Panc1 (cell line): Measurements from ENCODE around the gene GRIP2. TPM values are rescaled to one million over a fixed set of nuclear protein-coding genes. Genes with fewer than 3 reads are reported as not detected.

Experiments used
- ATAC-seq: fragments of 200-7000 bp; cut with Tn5 transposase; 2 replicates; pipeline ENCODE4 v1.9.1; 2020; ENCODE audit warnings: mild to moderate bottlenecking, moderate library complexity
- BruUV-seq: library from RNA; stranded (reverse); fragments of 400-500 nt; replicated peaks from 2 replicates; lab custom pipeline; 2021; lab: Mats Ljungman, UMichigan
- CTCF ChIA-PET: fragments of 300-600 bp; sonication (Branson Sonifier 250); formaldehyde crosslinking; loops from one replicate; lab custom pipeline; 2022; ENCODE audit warnings: antibody characterized with exemption; lab: Charles Lee
- POLR2A ChIA-PET: fragments of 300-600 bp; sonication (Branson Sonifier 250); formaldehyde crosslinking; loops from one replicate; lab custom pipeline; 2022; ENCODE audit warnings: antibody characterized with exemption; lab: Charles Lee
- DNase-seq: peaks from one replicate; pipeline ENCODE4 v3.0.0-alpha.2; 2010; ENCODE audit warnings: low read depth, low spot score
- H3K27ac ChIP-seq: 2 replicates; pipeline ENCODE4 v1.5.1; 2011; ENCODE audit warnings: mild to moderate bottlenecking, low read length, inconsistent platforms
- H3K27me3 ChIP-seq: fragments of 200-500 bp; sonication (Bioruptor generic); 2 replicates; pipeline ENCODE4 v1.6.0; 2014; ENCODE audit warnings: low read length, inconsistent platforms; ENCODE audit not compliant: control insufficient read depth, insufficient read depth
- H3K36me3 ChIP-seq: fragments of 200-500 bp; sonication (Bioruptor generic); 2 replicates; pipeline ENCODE4 v1.5.1; 2014; ENCODE audit warnings: inconsistent platforms, mild to moderate bottlenecking, low read length, moderate library complexity; ENCODE audit not compliant: control insufficient read depth, insufficient read depth
- H3K4me1 ChIP-seq: 2 replicates; pipeline ENCODE4 v1.5.1; 2011; ENCODE audit warnings: inconsistent platforms, mild to moderate bottlenecking, low read length, moderate library complexity; ENCODE audit not compliant: control insufficient read depth, insufficient read depth
- H3K4me3 ChIP-seq, 2 experiments: 2 replicates each; pipeline ENCODE4 v1.5.1; 2011 to 2012; ENCODE audit warnings: low read depth in 2 of 2, low read length in 2 of 2, mild to moderate bottlenecking in 2 of 2, inconsistent platforms in 1 of 2, moderate library complexity in 1 of 2
- H3K9me3 ChIP-seq: fragments of 200-500 bp; sonication (Bioruptor generic); 2 replicates; pipeline ENCODE4 v1.5.1; 2014; ENCODE audit warnings: low read depth, mild to moderate bottlenecking, inconsistent platforms, low read length, moderate library complexity; ENCODE audit not compliant: control insufficient read depth, insufficient read depth
- CTCF ChIP-seq: fragments of 450-650 bp; IDR thresholded peaks from 2 replicates; pipeline ENCODE4 v1.5.1; 2017; ENCODE audit warnings: mild to moderate bottlenecking
- POLR2AphosphoS5 ChIP-seq: IDR thresholded peaks from 2 replicates; pipeline ENCODE4 v1.6.1; 2012; ENCODE audit warnings: mild to moderate bottlenecking, low read depth, low read length, moderate library complexity
- REST ChIP-seq, 2 experiments: IDR thresholded peaks; 2 replicates each; pipeline ENCODE4 v1.6.1; 2011 to 2012; ENCODE audit warnings: low read depth in 2 of 2, control low read depth in 1 of 2, low read length in 1 of 2, mild to moderate bottlenecking in 1 of 2, moderate library complexity in 1 of 2; ENCODE audit not compliant: insufficient read depth in 1 of 2
- SIN3A ChIP-seq: IDR thresholded peaks from 2 replicates; pipeline ENCODE4 v1.6.1; 2012; ENCODE audit warnings: low read depth, mild to moderate bottlenecking, low read length, moderate library complexity, borderline replicate concordance; ENCODE audit not compliant: insufficient read depth
- TCF7L2 ChIP-seq: IDR thresholded peaks from 2 replicates; pipeline ENCODE4 v1.6.1; 2011; ENCODE audit warnings: mild to moderate bottlenecking, low read depth, low read length, inconsistent platforms
- in situ Hi-C: cut with HindIII; loops from 2 replicates; pipeline ENCODE4 v1.10.0; 2016; ENCODE audit warnings: low sequenced_read_pairs, low pct_unique_long_range_greater_than_20kb
- intact Hi-C: fragments of 100-400 bp; cut with micrococcal nuclease; formaldehyde crosslinking; loops from one replicate; pipeline ENCODE4 v1.10.0; 2022; ENCODE audit not compliant: unreplicated experiment
- total RNA-seq: library from RNA; stranded (reverse); gene quantifications from one replicate; pipeline ENCODE4 v1.2.1, GENCODE V29; 2021; ENCODE audit not compliant: unreplicated experiment

GRIP2 gene
- total RNA-seq, 1 experiment from 2014 or later: 6.5 TPM

DNA sequence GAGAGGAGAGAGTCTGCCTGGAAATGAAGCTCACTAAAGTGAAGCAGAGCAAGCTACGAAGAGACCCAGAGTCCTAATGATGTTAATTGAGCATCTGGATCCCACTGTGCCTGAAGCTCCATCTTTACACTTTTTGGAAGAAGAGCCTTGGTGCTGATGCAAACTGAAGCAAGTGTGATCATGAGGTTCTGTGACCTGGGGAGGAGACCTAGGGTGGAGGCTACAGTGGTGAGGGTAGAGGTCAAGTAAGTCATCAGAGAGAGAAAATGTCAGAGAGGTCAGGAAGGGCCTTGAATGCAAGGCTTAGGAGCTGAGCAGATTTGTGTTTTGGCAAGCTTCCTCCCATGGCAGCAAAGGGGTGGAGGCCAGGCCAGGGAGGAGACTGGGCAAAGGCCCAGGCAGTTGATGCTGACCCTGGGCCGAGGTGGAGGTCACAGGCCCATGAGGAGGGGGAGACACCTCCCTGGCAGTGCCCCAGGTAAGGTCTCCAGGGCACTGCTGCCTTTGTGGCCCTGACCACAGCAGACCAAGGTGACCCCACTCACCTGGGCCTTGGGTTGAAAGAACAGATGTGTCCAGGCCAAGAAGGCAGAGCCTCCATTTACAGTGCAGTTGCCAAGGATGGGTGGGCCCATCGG, 1.6 kb downstream of the GRIP2 start:
- CTCF ChIA-PET: interaction anchor here (0.7 kb wide), 1 partner anchor 29 kb away, joined by 5 read pairs; no protein-coding TSS in a partner anchor

More for the DNA sequence above, 1.6 kb downstream of the GRIP2 start:
- POLR2A ChIA-PET: no interaction called here
- Histone ChIP-seq H3K9me3 (no peaks in the 10 kb centered on the region), H3K4me1 (peaks cover 6% of the 10 kb centered on the region; the same call in 1 of the 2 replicates), H3K36me3 (no peaks in the 10 kb centered on the region), H3K27me3 (no peaks in the 10 kb centered on the region), H3K27ac (no peak overlapping the region), H3K4me3 (no peak overlapping the region)
- ATAC-seq: no peak
- TF ChIP-seq POLR2AphosphoS5: no peak
- no peak for TF ChIP-seq CTCF
- TF ChIP-seq REST (IDR thresholded peaks at IDR 0.05; ENCODE audit: insufficient read depth in 1 of 2, low read depth in 2 of 2, low read length in 1 of 2): no peak
- TF ChIP-seq SIN3A: no peak
- TF ChIP-seq TCF7L2: no peak
- no TSS peak for BruUV-seq
- in situ Hi-C loops (no loop called here), intact Hi-C loops (no loop called here)
- DNase-seq: no peak
